Measurements from ENCODE around the gene PTPRA. TPM values are rescaled to one million over a fixed set of nuclear protein-coding genes. Genes with fewer than 3 reads are reported as not detected.

Gene PTPRA
- total and polyA plus RNA-seq, 2 of the 8 experiments (the other 6 are each of a cell fraction or from before 2014, with no cell fraction given) = 47.7 to 51.3 TPM

DNA sequence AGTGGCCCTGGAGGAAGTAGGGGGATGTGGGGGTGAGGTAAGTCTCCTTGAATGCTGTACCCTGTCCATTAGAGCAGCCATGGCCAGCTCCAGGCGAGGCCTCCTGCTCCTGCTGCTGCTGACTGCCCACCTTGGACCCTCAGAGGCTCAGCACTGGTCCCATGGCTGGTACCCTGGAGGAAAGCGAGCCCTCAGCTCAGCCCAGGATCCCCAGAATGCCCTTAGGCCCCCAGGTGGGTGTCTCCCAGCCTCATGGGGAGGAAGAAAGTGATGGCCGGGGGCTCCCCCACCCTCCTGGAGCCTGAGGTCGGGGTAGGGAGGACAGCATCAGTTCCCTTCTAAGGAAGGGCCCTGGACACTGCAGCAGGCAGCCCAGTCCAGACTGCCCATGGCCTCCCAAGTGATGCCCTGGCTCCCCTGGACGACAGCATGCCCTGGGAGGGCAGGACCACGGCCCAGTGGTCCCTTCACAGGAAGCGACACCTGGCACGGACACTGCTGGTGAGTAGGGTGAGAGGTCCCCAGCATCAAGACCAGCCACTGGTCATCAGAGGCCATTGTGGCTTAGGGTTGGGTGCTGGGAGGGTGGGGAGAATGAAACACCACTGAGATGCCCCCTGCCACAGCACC lies 171.2 kb downstream of the PTPRA start:
- FAIRE-seq (no peak), DNase-seq (ENCODE audit: low read depth in 1 of 2, low spot score in 2 of 2) (no peak)
- peaks cover 11 to 26% (median 24%) of the 10 kb centered on the region in 4 experiments; a peak in 7 of 8 replicates for H3K36me3 ChIP-seq (ENCODE audit: control insufficient read depth in 2 of 4, insufficient read depth in 4 of 4, low read length in 3 of 4)
- H4K20me1 ChIP-seq (replicated peaks in 1 of 2; ENCODE audit: control insufficient read depth in 1 of 2, insufficient read depth in 2 of 2, low read length in 2 of 2) = peaks cover 0 to 2% of the 10 kb centered on the region in 2 experiments
- ChIA-PET POLR2A (ENCODE audit: partially characterized antibody) (interaction anchor here (1.1 to 1.8 kb wide), 3 partner anchors 12 to 164 kb away, joined by 3 to 6 read pairs (median 4); partner anchors contain the start of gene ITPA), CTCF (ENCODE audit: partially characterized antibody) (interaction anchor here (0.5 to 1.3 kb wide), 2 partner anchors 8 to 203 kb away, joined by 3 to 5 read pairs; no protein-coding TSS in a partner anchor)
- H3K23ac ChIP-seq (ENCODE audit: insufficient read length) = no peak overlapping the region
- H3K18ac ChIP-seq (ENCODE audit: extremely low read depth, low read length) = no peak overlapping the region
- no peak overlapping the region for H2BK12ac ChIP-seq (ENCODE audit: low read depth, low read length)
- H4K91ac ChIP-seq (replicated peaks; ENCODE audit: insufficient read length, low read length) = no peak overlapping the region
- H4K5ac ChIP-seq (ENCODE audit: insufficient read length, low read depth, low read length) = no peak overlapping the region
- H3K79me2 ChIP-seq (ENCODE audit: control insufficient read depth in 1 of 2, insufficient read depth in 2 of 2, low read length in 2 of 2) = peaks cover 0 to 6% of the 10 kb centered on the region in 2 experiments; a peak in 1 of 4 replicates
- no peak overlapping the region for H3K4ac ChIP-seq (replicated peaks; ENCODE audit: insufficient read length, low read depth, low read length)
- peak overlapping the region; percentile 61; the same call in 1 of the 2 replicates for H2BK15ac ChIP-seq (ENCODE audit: low read length)
- TF ChIP-seq ASH2L (IDR thresholded peaks at IDR 0.05; ENCODE audit: low read length) = no peak
- no peak overlapping the region for H3K9ac ChIP-seq (replicated peaks in 1 of 4; ENCODE audit: extremely low read depth in 1 of 4, low read depth in 3 of 4, low read length in 3 of 4)
- 0 out of 8 replicates have a peak overlapping the region, but pooled peaks of 1 of the 4 experiments have one; percentile 99 for H3K4me3 ChIP-seq (ENCODE audit: extremely low read depth in 1 of 4, insufficient read depth in 2 of 4, low read depth in 3 of 4, low read length in 4 of 4)
- no peak overlapping the region for H4K8ac ChIP-seq (ENCODE audit: extremely low read depth, insufficient read depth, low read length)
- H3K27ac ChIP-seq (ENCODE audit: low read depth, low read length) = no peak overlapping the region
- no peak overlapping the region for H2BK20ac ChIP-seq (ENCODE audit: low read length)
- peak overlapping the region in 1 of 2 experiments; percentile 78; a peak in 2 of 4 replicates for H3K4me2 ChIP-seq (ENCODE audit: insufficient read depth in 1 of 2, low read depth in 2 of 2, low read length in 2 of 2)
- H3K56ac ChIP-seq (replicated peaks; ENCODE audit: insufficient read length, low read depth, low read length) = no peak overlapping the region
- peaks cover 8% of the 10 kb centered on the region for H3K23me2 ChIP-seq (ENCODE audit: low read depth, low read length)
- no peak overlapping the region for H2AFZ ChIP-seq (ENCODE audit: low read length)
- H2BK5ac ChIP-seq (ENCODE audit: low read depth, low read length) = no peak overlapping the region
- WGBS, 2 experiments (ENCODE audit: extremely low coverage in 1 of 2, insufficient coverage in 1 of 2, insufficient read length in 1 of 2, insufficient replicate concordance in 2 of 2, low coverage in 1 of 2, low lambda C conversion rate in 2 of 2, missing lambda C conversion rate in 1 of 2) = 85% methylated on average over 6 of the region's 8 CpGs; no CpG with 5 or more reads in 1 of the 2 experiments
- no peak overlapping the region for H2BK120ac ChIP-seq (replicated peaks; ENCODE audit: low read depth, low read length)
- H3K4me1 ChIP-seq (replicated peaks in 1 of 4; ENCODE audit: control insufficient read depth in 3 of 4, insufficient read depth in 4 of 4, low read length in 3 of 4) = peaks cover 2 to 12% (median 9%) of the 10 kb centered on the region in 4 experiments; a peak in 6 of 7 replicates
- H3K14ac ChIP-seq (ENCODE audit: insufficient read length) = no peak overlapping the region
- H3K79me1 ChIP-seq (ENCODE audit: low read depth, low read length) = peaks cover 5% of the 10 kb centered on the region
- H2AK5ac ChIP-seq (ENCODE audit: low read depth, low read length) = peak overlapping the region; percentile 76; the same call in 1 of the 2 replicates
- H3K9me3 ChIP-seq (ENCODE audit: insufficient read depth in 2 of 2, low read depth in 1 of 2, low read length in 1 of 2) = no peaks in the 10 kb centered on the region
- no peaks in the 10 kb centered on the region for H3K27me3 ChIP-seq (replicated peaks in 1 of 4; ENCODE audit: control insufficient read depth in 3 of 4, extremely low read depth in 1 of 4, insufficient read depth in 3 of 4, low read length in 3 of 4)
